Stimulated activated CD4-positive, alpha-beta T cell treated with anti-CD3 and anti-CD28 coated beads, Interleukin-1b, Interleukin-23, amount 100 ng/mL, for 24 hours (primary cell): ENCODE measurements around the gene ARHGAP11A.

Experiments
- DNase-seq, 4 experiments: peaks; one replicate each; pipeline ENCODE4 v3.0.0-alpha.2; 2020; ENCODE audit warnings: low read depth in 4 of 4, low spot score in 1 of 4

Gene ARHGAP11A

GRCh38 chr15:32687556-32687955 is 72.3 kb downstream of the ARHGAP11A start:
- no peak for DNase-seq

GRCh38 chr15:32688151-32688639 is 72.9 kb downstream of the ARHGAP11A start:
- no peak for DNase-seq
